ENCODE measurements around the gene OR10A6.

- TF ChIP-seq CTCF (IDR thresholded peaks at IDR 0.05; ENCODE audit: borderline replicate concordance, extremely low read depth, low read length, poor library complexity, severe bottlenecking), result peak; percentile 80
- TF ChIP-seq EZH2 (IDR thresholded peaks at IDR 0.05; ENCODE audit: borderline replicate concordance, low read depth, low read length, severe bottlenecking), result no peak
Observed at GRCh38 chr11:7892840-7893254, 38.2 kb downstream of the OR10A6 start.

Measured in DND-41 (cell line).